SK-N-MC (cell line): Measurements from ENCODE around the gene AGBL1.

ENCODE experiments used
- EZH2 ChIP-seq: fragments of 200-600 bp; sonication (generic); IDR thresholded peaks from one replicate; pipeline ENCODE4 v1.6.1; 2017; ENCODE audit warnings: antibody characterized with exemption
- FOXP2 ChIP-seq: optimal IDR thresholded peaks from 2 replicates; pipeline ENCODE3; 2011; ENCODE audit warnings: mild to moderate bottlenecking, moderate library complexity; ENCODE audit not compliant: insufficient read depth; ENCODE audit errors: extremely low read length, control extremely low read depth
- POLR2AphosphoS5 ChIP-seq: IDR thresholded peaks from 2 replicates; pipeline ENCODE4 v1.6.1; 2012; ENCODE audit warnings: mild to moderate bottlenecking, low read depth, low read length, borderline replicate concordance

GRCh38 chr15:86624261-86625036 is 544.8 kb downstream of the AGBL1 start:
- TF ChIP-seq EZH2 (no peak), POLR2AphosphoS5 (no peak), FOXP2 (no peak)
